Bronchial epithelial cell (primary cell): ENCODE results near the gene AKR1B1. TPM values are rescaled to one million over a fixed set of nuclear protein-coding genes. Genes with fewer than 3 reads are reported as not detected.

Experiments
- DNase-seq: peaks from one replicate; pipeline ENCODE4 v3.0.0-alpha.2; 2010; ENCODE audit warnings: low read depth
- FAIRE-seq: peaks from 2 replicates; lab custom pipeline; 2011; peaks lifted over from hg19 to GRCh38; lab: Jason Lieb, UNC
- H3K27me3 ChIP-seq: 2 replicates; pipeline ENCODE4 v1.5.1; 2011; ENCODE audit warnings: low read length; ENCODE audit not compliant: control insufficient read depth, insufficient read depth
- H3K36me3 ChIP-seq: 2 replicates; pipeline ENCODE4 v1.5.1; 2011; ENCODE audit warnings: low read length; ENCODE audit not compliant: control insufficient read depth, insufficient read depth
- H3K4me3 ChIP-seq: 2 replicates; pipeline ENCODE4 v1.5.1; 2011; ENCODE audit warnings: mild to moderate bottlenecking, low read depth, low read length, control low read depth
- total RNA-seq: library from RNA; depleted of rRNA; stranded (reverse); fragments of >200 nt; gene quantifications from 2 replicates; pipeline ENCODE4 v1.2.1, GENCODE V29; 2014
- TF ChIP-seq, protein P1 (sequence below): IDR thresholded peaks from 2 replicates; pipeline ENCODE4 v1.5.1; 2011; ENCODE audit warnings: mild to moderate bottlenecking, moderate library complexity, low read length, control low read depth, inconsistent platforms; ENCODE audit not compliant: insufficient read depth, severe bottlenecking

The AKR1B1 gene
- total RNA-seq, 1 donor from 2014 or later, result 77.1 TPM

DNA sequence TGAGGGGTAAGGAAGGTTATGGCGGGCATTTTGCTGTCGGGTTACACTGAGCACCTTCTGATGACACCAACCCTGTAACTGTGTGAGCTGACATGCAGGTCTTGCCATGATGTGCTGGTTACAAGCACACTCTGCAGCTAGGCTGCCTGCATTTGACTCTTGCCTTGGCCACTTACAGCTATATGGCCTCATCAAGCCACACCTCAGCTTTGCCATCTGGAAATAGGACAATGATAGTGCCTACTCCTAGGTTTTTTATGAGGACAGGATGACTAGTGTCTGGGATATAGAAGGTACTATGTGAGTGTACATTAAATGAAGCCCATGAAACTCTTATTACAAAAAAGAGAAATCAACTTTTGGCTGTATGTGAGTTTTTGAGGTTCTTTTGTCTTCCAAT lies 58.0 kb downstream of the AKR1B1 start:
- Histone ChIP-seq H3K4me3 (no peak overlapping the region), H3K36me3 (no peaks in the 10 kb centered on the region), H3K27me3 (no peaks in the 10 kb centered on the region)
- TF ChIP-seq, protein P1, sequence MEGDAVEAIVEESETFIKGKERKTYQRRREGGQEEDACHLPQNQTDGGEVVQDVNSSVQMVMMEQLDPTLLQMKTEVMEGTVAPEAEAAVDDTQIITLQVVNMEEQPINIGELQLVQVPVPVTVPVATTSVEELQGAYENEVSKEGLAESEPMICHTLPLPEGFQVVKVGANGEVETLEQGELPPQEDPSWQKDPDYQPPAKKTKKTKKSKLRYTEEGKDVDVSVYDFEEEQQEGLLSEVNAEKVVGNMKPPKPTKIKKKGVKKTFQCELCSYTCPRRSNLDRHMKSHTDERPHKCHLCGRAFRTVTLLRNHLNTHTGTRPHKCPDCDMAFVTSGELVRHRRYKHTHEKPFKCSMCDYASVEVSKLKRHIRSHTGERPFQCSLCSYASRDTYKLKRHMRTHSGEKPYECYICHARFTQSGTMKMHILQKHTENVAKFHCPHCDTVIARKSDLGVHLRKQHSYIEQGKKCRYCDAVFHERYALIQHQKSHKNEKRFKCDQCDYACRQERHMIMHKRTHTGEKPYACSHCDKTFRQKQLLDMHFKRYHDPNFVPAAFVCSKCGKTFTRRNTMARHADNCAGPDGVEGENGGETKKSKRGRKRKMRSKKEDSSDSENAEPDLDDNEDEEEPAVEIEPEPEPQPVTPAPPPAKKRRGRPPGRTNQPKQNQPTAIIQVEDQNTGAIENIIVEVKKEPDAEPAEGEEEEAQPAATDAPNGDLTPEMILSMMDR, result no peak
- DNase-seq (no peak), FAIRE-seq (no peak)

GRCh38 chr7:134396031-134396430 lies 62.9 kb downstream of the AKR1B1 start:
- FAIRE-seq (no peak), DNase-seq (no peak)

GRCh38 chr7:134395604-134396003 lies 63.3 kb downstream of the AKR1B1 start:
- H3K4me3 ChIP-seq, result no peak overlapping the region
- TF ChIP-seq, protein P1, result no peak
- no peaks in the 10 kb centered on the region for H3K27me3 ChIP-seq
- no peaks in the 10 kb centered on the region for H3K36me3 ChIP-seq
- DNase-seq, result no peak
- FAIRE-seq, result no peak

More at GRCh38 chr7:134396031-134396430, 62.9 kb downstream of the AKR1B1 start:
- Histone ChIP-seq H3K4me3 (no peak overlapping the region), H3K36me3 (no peaks in the 10 kb centered on the region), H3K27me3 (no peaks in the 10 kb centered on the region)
- TF ChIP-seq, protein P1, result no peak

DNA sequence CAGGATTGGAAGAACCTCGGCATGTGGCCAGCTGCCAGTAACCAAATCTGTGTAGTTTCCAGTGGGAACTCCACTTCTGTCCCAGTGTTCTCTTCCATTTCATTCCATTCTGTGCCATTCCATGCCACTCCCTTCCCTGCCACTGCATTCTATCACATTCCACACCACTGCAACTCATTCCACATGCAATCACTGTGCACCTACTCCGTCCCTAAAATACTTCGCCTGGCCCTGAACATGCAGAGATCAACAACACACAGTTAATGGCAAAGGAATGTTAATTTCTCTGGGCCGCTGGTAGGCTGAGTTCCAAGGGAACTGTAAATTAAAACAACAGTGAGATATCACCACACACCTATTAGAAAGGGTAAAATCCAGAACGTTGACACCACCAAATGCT lies 64.8 kb downstream of the AKR1B1 start:
- no peak overlapping the region for H3K4me3 ChIP-seq
- H3K36me3 ChIP-seq, result no peaks in the 10 kb centered on the region
- TF ChIP-seq, protein P1, result no peak
- DNase-seq (no peak), FAIRE-seq (no peak)
- H3K27me3 ChIP-seq, result no peaks in the 10 kb centered on the region

Other genes with a start within 250 kb of the AKR1B1 start
- gene SLC35B4, start 142.2 kb downstream of the AKR1B1 start, total RNA-seq, result 8.2 and 11.5 TPM in 2 replicates
- gene AKR1B10, start 68.5 kb upstream of the AKR1B1 start, total RNA-seq, result 6.5 and 11.1 TPM in 2 replicates
- under 0.01 and 0.13 TPM in 2 replicates for gene AKR1B15, start 90.0 kb upstream of the AKR1B1 start, total RNA-seq
- gene BPGM, start 187.8 kb upstream of the AKR1B1 start, total RNA-seq, result 14.2 and 16.6 TPM in 2 replicates